Aorta (tissue), 5 donors: ENCODE results near the gene FBLN5. TPM values are rescaled to one million over a fixed set of nuclear protein-coding genes. Genes with fewer than 3 reads are reported as not detected.

ENCODE experiments used
- ATAC-seq: fragments of 200-7000 bp; cut with Tn5 transposase; one replicate; pipeline ENCODE4 v1.9.1; 2022; ENCODE audit warnings: moderate library complexity; ENCODE audit not compliant: low FRiP score
- DNase-seq, 2 donors: peaks; one replicate each; pipeline ENCODE4 v3.0.0-alpha.2; 2020
- H3K27ac ChIP-seq, 2 donors: one replicate each; pipeline ENCODE4 v1.5.1; 2013; ENCODE audit warnings: low read length in 2 of 2, mild to moderate bottlenecking in 2 of 2, moderate library complexity in 2 of 2, control low read depth in 1 of 2, inconsistent platforms in 1 of 2, low read depth in 1 of 2
- H3K27me3 ChIP-seq, 2 donors: one replicate each; pipeline ENCODE4 v1.6.1; 2013; ENCODE audit warnings: control low read depth in 1 of 2, low read length in 1 of 2, mild to moderate bottlenecking in 1 of 2, moderate library complexity in 1 of 2; ENCODE audit not compliant: insufficient read depth in 2 of 2, control insufficient read depth in 1 of 2
- H3K36me3 ChIP-seq, 2 donors: one replicate each; pipeline ENCODE4 v1.6.1; 2013; ENCODE audit warnings: control low read depth in 1 of 2, low read length in 1 of 2, mild to moderate bottlenecking in 1 of 2; ENCODE audit not compliant: insufficient read depth in 2 of 2, control insufficient read depth in 1 of 2
- H3K4me1 ChIP-seq, 2 donors: one replicate each; pipeline ENCODE4 v1.6.1; 2013; ENCODE audit warnings: low read length in 2 of 2, control low read depth in 1 of 2, mild to moderate bottlenecking in 1 of 2, moderate library complexity in 1 of 2; ENCODE audit not compliant: insufficient read depth in 2 of 2, control insufficient read depth in 1 of 2
- H3K4me3 ChIP-seq, 2 donors: one replicate each; pipeline ENCODE4 v1.5.1; 2013; ENCODE audit warnings: low read length in 2 of 2, control low read depth in 1 of 2, mild to moderate bottlenecking in 1 of 2
- H3K9me3 ChIP-seq: one replicate; pipeline ENCODE4 v1.6.1; 2013; ENCODE audit warnings: mild to moderate bottlenecking, low read length; ENCODE audit not compliant: control insufficient read depth
- WGBS, 2 donors: extraction: QIAGEN DNeasy Blood & Tissue Kit; methylation state at CpG; one replicate each; pipeline ENCODE4 v1.1.7; 2013; 5-methylcytosine and 5-hydroxymethylcytosine counted together
- intact Hi-C, 2 donors: fragments of 100-400 bp; cut with DNase I; formaldehyde crosslinking; loops; one replicate each; pipeline versions ENCODE4 v1.14.2 to v1.15.0; 2022
- polyA plus RNA-seq, 2 donors: library from polyadenylated mRNA; stranded (reverse); fragments of 200-250 nt; gene quantifications; one replicate each; pipeline ENCODE4 v1.2.3, GENCODE V29; 2013
- total RNA-seq, 2 donors: library from RNA; stranded (reverse); fragmentation: NEBNext Ultra II Directional; extraction: Animal tissue kit (Norgen Biotek cat#: 25700); gene quantifications; one replicate each; pipeline ENCODE4 v1.2.1, GENCODE V29; 2021
- donor health status: healthy with polysubstance abuse.
- donor health status: Bipolar disorder and iron deficiency.
- donor health status: DM: no; HTN: no; CAD: no.
- donor health status: DM: no; HTN: no; CAD: no.
- donor health status: DM: yes; HTN: yes; CAD: no.

The FBLN5 gene
- total and polyA plus RNA-seq, 4 donors = 375 to 735 (median 419) TPM

DNA sequence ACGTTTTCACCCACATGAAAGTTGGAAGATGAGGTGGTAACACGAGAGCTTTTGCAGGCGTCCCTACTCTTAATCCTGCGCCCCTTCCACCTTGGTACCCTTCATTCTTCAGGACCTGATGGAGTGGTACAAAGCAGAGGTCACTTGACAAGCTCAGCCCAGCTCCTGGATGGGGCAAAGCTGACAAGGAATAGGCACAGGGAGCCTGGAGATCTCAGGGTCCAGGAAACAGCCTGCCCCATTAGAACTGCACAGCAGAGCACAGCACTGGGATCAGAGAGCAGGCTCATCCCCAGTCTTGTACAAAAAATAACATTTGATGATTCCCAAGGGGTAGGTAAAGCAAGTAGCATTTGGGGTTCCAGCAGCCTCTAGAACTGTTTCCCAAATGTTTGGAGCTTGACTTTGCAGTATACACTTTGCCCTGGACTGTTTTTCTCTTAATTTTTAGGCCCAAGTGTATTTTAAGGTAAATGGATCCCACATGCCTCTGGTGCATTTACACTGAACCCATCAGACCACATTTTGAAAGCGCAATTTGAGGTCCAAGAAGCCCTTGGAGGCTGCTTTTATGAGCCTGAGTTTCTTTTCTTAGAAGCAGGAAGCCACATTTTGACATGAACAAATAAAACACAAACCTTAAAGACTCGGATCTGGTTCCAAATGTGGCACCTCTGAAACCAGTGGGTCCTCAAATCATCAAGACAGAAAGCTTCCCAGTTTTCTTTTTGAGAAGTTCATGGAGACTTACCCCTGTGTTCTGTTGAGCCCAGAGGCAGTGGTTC, 80.8 kb downstream of the FBLN5 start:
- ATAC-seq = no peak

GRCh38 chr14:91866061-91866460, 81.4 kb downstream of the FBLN5 start:
- peaks cover 7 to 9% of the 10 kb centered on the region in 2 donors for H3K36me3 ChIP-seq
- DNase-seq (no peak), ATAC-seq (no peak)
- 25 to 29% methylated on average over 2 of the region's 2 CpGs for WGBS, 2 donors
- no peaks in the 10 kb centered on the region for H3K27me3 ChIP-seq
- H3K9me3 ChIP-seq = no peaks in the 10 kb centered on the region
- H3K4me1 ChIP-seq = peaks cover 0 to 6% of the 10 kb centered on the region in 2 donors
- intact Hi-C loops = no loop called here
- no peak overlapping the region for H3K4me3 ChIP-seq
- H3K27ac ChIP-seq = no peak overlapping the region

More for the DNA sequence above, 80.8 kb downstream of the FBLN5 start:
- no peak for DNase-seq
- Histone ChIP-seq H3K27me3 (no peaks in the 10 kb centered on the region), H3K27ac (peak overlapping the region in 1 of 2 donors; percentile 33), H3K9me3 (no peaks in the 10 kb centered on the region), H3K4me1 (peaks cover 0 to 6% of the 10 kb centered on the region in 2 donors), H3K36me3 (peaks cover 7 to 9% of the 10 kb centered on the region in 2 donors), H3K4me3 (no peak overlapping the region)
- 44 to 51% methylated on average over 6 of the region's 6 CpGs for WGBS, 2 donors
- intact Hi-C loops = no loop called here

DNA sequence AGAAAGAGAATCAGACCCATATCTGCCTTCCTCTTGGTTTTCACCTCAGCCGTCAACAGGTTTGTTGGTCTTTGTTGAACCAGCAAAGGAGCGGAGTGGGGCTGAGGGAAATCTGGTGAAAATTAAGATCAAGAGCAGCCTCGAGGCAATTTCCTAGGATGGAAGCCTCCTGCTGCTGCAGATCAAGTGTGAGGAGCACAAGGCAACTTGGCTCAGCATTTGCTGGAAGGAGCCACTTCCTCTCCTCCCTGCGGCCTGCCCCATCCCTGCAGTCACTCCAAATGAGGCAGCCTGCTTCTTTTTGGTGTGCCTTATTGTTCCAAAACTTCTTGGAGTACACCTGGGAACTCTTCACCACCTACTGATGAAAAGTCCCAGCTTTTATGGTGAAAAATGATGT, 85.1 kb downstream of the FBLN5 start:
- WGBS, 2 donors = 72 to 74% methylated on average over 4 of the region's 4 CpGs
- H3K4me3 ChIP-seq = no peak overlapping the region
- intact Hi-C loops = no loop called here
- H3K36me3 ChIP-seq = peaks cover 0 to 4% of the 10 kb centered on the region in 2 donors
- H3K27ac ChIP-seq = no peak overlapping the region
- no peaks in the 10 kb centered on the region for H3K27me3 ChIP-seq
- H3K4me1 ChIP-seq = peaks cover 3 to 15% of the 10 kb centered on the region in 2 donors
- no peak for DNase-seq
- no peak for ATAC-seq
- H3K9me3 ChIP-seq = no peaks in the 10 kb centered on the region

DNA sequence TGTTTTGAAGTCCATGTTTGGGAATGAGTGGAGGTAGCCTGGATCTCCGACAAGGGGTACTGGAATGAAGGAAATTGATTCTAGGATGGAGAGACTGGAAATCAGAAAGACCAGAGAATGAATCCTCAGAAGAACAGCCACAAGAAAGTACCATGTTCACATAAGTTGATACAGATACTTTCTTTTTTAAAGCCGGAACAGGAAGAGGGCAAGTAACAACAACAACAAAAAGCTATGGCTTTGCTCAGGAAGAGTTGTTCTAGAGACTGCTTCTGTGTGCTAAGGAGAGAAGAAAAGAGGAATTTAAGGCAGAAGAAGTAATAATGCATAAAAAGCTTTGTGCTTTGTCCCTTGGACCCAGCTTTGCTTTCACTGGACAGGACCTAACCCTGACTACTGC, 86.4 kb downstream of the FBLN5 start:
- Histone ChIP-seq H3K27ac (no peak overlapping the region), H3K4me1 (peaks cover 3 to 11% of the 10 kb centered on the region in 2 donors), H3K9me3 (no peaks in the 10 kb centered on the region), H3K4me3 (no peak overlapping the region), H3K36me3 (peaks cover 0 to 4% of the 10 kb centered on the region in 2 donors), H3K27me3 (no peaks in the 10 kb centered on the region)
- ATAC-seq (no peak), DNase-seq (no peak)
- WGBS, 2 donors = 66 to 85% methylated on average over 2 of the region's 2 CpGs
- intact Hi-C loops = no loop called here

- DNase-seq (no peak), ATAC-seq (no peak)
- Histone ChIP-seq H3K36me3 (peaks cover 0 to 4% of the 10 kb centered on the region in 2 donors), H3K4me3 (no peak overlapping the region), H3K9me3 (no peaks in the 10 kb centered on the region), H3K4me1 (peaks cover 3 to 11% of the 10 kb centered on the region in 2 donors), H3K27me3 (no peaks in the 10 kb centered on the region), H3K27ac (no peak overlapping the region)
- intact Hi-C loops = no loop called here
These were observed 87.3 kb downstream of the FBLN5 start for GRCh38 chr14:91860238-91860637.

GRCh38 chr14:91858536-91859275, 88.8 kb downstream of the FBLN5 start:
- no peak overlapping the region for H3K4me3 ChIP-seq
- H3K27me3 ChIP-seq = no peaks in the 10 kb centered on the region
- 33 to 40% methylated on average over 8 of the region's 8 CpGs for WGBS, 2 donors
- no peaks in the 10 kb centered on the region for H3K9me3 ChIP-seq
- no peak overlapping the region for H3K27ac ChIP-seq
- H3K4me1 ChIP-seq = peaks cover 3 to 11% of the 10 kb centered on the region in 2 donors
- intact Hi-C loops = no loop called here
- peaks cover 0 to 4% of the 10 kb centered on the region in 2 donors for H3K36me3 ChIP-seq
- no peak for DNase-seq
- peak; percentile 63 for ATAC-seq

- DNase-seq (no peak), ATAC-seq (no peak)
- Histone ChIP-seq H3K36me3 (peaks cover 0 to 3% of the 10 kb centered on the region in 2 donors), H3K4me1 (peaks cover 3 to 11% of the 10 kb centered on the region in 2 donors), H3K9me3 (no peaks in the 10 kb centered on the region), H3K4me3 (no peak overlapping the region), H3K27me3 (no peaks in the 10 kb centered on the region), H3K27ac (no peak overlapping the region)
- 89% methylated on average over 2 of the region's 2 CpGs for WGBS, 2 donors
- intact Hi-C loops = no loop called here
These were observed 89.9 kb downstream of the FBLN5 start for GRCh38 chr14:91857614-91858013.

DNA sequence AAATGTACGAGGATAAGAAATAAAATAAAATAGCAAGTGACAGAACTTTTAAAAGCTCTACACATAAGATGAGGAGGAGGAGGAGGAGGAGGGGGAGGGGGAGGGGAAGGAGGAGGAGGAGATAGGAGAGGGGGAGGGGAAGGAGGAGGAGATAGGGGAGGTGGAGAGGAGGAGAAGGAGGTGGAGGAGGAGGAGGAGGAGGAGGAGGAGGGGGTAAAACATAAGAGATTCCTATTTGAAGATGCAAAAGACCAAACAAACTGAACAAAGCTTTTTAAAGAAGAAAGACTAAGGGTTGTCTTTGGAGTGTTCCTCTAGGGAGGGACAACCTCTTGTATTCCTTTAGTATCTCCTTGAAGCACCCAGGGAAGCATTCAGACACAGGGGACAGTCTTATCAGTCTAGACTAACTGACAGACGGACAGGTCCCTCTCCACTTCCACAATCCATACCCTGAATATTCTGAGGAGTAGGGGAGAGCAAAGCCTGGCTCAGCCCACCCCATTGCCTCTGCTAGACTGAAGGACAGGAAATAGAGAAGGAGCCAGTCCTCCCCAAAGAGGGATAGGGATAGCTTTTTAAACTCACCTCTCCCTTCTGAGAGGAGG, 93.1 kb downstream of the FBLN5 start:
- no peaks in the 10 kb centered on the region for H3K27me3 ChIP-seq
- H3K36me3 ChIP-seq = peaks cover 0 to 1% of the 10 kb centered on the region in 2 donors
- DNase-seq = no peak
- no peaks in the 10 kb centered on the region for H3K9me3 ChIP-seq
- 28 to 36% methylated on average over 2 of the region's 2 CpGs for WGBS, 2 donors
- H3K4me1 ChIP-seq = peaks cover 3 to 10% of the 10 kb centered on the region in 2 donors
- intact Hi-C loops = no loop called here
- H3K27ac ChIP-seq = peak overlapping the region; percentile 18 to 73
- no peak overlapping the region for H3K4me3 ChIP-seq
- no peak for ATAC-seq
